GM19324 (cell line): ENCODE data around the gene DCC.

Experiments used
- ATAC-seq: cut with Tn5 transposase; IDR thresholded peaks from one replicate; pipeline ENCODE4 v1.9.1; 2021; ENCODE audit warnings: mild to moderate bottlenecking, moderate library complexity; ENCODE audit not compliant: unreplicated experiment, low FRiP score

DCC gene

DNA sequence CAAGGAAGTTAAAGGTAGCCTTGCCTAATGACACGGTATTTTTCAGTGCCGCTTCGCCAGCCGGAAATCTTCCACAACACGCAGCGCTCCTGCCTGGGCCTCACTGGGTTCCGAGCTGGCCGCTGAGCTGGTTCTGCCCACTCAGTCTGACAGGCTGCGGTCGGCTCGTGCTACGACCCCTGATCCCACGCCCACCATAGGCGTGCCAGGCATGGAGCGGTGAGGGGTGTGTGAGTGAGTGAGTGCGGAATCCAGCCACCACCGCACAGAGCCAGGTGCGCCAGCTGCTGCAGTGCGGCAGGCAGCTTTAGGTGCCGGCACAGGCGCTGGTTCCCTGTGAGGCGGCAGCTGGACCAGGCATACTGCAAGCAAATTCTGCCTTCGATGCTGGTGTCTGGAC lies 407.9 kb downstream of the DCC start:
- ATAC-seq: no peak

DNA sequence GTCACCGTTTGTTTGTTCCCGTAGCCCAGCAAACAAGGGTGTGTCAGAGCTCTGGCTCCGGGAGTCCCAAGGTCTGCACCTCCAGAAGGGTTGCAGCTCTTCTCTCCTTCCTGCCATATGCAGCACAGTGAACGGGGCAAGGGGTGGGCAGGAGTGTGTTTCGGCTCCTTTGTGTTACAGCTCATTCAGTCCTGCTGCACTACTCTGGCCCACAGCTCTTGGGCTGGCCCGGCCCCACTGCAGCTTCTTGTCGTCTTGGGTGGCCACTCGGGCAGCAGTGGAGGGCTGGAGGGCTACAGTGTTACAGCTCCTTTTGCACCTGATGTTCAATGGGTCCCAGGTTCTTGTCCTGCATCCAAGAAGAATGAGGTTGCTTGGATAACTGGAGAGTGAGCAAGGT lies 408.3 kb downstream of the DCC start:
- no peak for ATAC-seq

DNA sequence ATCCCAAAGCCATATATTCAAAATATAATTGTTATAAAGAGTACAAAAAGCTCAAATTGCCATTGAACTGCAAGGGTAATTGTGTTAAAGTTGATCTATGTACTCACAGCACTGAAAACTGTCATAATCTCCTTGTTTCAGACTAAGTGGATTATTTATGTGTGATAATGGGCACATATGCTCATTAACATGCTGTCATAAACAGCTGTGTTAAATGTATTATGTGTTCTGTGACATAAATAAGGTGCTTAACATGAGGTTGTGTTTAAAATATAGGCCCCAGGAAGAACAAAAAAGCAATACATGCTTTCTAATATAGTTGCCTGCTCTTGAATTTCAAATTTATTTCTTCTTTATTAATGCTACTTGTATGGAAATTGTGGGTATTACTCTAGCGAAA lies 409.5 kb downstream of the DCC start:
- ATAC-seq: no peak

DNA sequence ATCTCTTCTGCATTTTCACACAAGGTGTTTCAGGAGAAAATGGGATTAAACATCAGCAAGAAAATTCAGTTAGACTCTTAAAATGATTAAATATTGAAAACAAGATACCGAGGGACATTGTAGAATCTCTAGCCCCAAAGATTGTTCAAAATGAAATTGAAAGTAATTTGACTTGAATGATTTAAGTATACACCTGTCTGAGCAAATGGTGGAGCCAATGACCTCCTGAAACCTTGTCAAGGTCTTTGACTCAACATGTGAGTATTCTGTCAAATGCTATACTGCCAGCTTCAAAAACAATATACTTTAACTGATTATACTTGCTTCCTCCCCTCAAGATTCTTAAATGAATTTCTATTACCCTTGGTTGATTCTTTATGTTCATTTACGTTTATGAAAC lies 411.0 kb downstream of the DCC start:
- ATAC-seq: no peak

DNA sequence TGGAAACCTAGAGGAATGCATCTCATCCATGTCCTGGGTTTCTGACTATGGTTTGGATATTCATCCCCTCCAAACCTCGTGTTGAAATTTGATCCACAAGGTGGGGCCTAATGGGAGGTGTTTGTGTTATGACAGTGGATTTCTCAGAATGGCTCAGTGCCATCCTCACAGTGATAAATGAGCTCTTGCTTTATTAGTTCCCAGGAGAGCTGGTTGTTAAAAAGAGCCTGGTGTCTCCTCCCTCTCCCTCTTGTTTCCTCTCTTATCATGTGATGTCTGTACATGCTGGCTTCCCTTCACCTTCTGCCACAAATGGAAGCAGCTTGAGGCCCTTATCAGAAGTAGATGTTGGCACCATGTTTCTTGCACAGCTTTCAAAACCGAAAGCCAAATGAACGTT lies 424.3 kb downstream of the DCC start:
- ATAC-seq: no peak

DNA sequence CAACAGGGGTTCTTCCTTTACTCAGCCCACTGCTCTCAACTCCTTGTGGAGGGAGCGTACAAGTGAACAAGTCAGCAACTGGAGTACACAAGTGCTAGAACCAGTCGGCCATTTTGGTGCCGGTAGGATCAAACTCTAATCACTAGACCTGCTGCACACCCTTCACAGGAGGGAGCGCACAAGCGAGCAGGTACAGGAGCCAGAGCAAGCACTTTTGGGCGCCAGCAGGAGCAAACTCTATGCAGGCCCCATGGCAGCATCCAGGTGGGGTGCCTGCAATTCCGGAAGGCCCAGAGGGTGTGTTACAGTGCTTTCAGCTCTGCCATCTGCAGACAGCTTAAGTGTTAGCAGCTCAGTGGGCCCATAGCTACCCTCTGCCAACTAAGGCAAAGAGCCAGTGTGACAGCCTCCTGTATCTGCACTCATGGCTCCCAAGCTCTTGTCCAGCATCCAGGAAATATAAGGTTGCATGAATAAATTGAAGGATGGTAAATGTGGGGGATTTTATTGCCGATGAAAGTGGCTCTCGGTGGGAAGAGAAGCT lies 426.1 kb downstream of the DCC start:
- ATAC-seq: no peak

DNA sequence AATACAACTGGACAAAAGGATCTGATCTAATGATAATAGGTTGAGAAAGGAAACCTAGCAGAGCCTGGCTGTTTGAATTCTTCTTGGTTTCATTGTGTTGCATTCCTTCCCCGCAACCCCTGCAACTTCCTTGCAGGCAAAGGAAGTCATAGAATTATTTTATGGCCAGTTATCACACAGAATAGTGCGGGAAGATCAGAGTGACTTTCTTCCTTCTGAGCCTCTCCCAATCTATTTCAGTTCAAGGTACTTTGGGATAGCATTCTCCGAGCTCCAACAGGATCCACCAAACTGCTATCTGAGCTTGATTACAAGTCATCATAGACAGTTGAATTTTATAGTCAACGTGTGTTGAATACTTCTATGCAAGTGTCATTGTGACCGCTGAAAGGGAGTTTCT lies 441.1 kb downstream of the DCC start:
- no peak for ATAC-seq

DNA sequence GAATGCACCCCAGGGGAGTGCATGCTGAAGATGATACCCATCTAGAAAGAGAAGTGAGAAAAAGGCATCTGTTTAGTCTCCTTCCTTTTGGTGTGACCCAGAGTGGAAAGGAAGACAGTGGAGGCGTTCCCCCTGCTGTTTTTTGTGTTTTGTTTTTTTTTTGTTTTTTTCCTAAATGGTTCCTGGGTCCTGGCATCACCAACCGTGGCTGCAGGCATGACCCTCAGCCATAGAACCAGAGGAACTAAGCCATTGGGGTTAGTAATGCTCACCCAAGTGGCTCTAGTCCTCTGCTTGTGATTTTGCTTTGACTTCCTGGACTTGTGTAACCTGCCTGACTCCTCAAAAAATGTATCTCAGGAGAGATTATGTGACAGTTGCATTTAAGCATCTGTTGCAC lies 451.3 kb downstream of the DCC start:
- ATAC-seq: no peak

DNA sequence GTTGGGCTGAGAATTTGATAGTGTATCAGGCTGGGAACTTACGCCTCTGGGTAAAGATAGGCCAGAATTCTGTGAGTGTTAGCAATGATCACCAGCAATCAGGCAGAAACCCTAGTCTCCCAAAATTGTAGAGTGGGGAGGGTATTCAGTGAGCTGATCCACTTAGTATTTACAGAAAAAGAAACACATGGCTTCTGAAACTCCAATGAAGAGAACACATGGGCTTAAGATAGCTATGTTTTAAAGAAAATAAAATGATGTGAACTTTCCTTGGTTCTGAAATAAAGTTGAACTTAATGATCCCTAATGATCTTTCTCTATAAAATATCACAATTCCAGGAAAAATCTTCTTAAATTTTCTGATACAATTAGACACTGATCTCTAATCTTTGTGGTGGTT lies 472.8 kb downstream of the DCC start:
- no peak for ATAC-seq

DNA sequence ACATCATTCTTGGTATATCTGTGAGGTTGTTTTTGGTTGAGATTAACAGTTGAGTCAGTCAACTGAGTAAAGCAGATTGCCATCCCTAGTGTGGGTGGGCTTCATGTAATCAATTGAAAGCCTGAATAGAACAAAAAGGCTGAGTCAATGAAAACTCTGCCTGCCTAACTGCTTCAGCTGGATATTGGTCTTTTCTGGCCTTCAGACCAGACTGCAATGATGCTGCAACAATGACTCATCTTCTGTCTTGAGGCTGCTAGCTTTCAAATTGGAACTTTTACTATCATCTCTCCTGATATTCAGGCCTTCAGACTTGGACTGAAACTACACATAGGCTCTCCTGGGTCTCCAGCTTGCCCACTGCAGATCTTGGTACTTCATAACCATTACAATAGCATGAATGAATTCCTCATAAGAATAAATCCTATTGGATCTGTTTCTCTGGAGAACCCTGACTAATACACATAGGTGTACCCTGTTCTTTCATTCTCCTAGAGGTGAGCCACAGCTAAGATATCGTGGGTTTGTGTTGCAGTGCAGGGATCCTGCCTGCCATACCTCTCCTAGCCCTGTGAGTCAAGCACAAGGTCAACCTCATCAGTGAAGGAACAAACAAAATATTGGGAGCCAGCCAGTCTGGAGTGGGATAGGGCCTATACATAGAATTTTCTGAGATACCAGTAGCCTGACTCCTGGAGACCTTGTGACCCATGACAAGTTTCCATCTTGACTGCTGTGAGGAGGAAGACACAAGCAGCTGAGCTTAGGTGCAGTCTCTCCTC lies 473.8 kb downstream of the DCC start:
- ATAC-seq: no peak

DNA sequence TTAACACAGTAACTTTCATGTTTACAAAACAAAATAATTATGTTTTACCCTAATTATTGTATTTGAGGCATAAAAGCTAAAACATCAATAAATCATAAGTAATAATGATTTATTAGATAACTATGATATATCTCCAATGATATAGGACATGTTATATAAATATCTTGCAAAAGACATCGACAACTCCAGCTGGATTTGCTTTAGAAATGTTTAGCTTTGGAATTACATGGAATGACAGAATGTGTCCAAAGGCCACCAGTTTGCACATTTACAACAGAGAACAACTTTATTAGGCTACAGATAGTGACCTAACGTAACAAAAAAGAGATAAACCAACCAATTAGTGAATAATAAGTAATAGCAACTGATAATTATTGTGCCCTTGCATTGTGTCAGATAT lies 475.7 kb downstream of the DCC start:
- no peak for ATAC-seq

DNA sequence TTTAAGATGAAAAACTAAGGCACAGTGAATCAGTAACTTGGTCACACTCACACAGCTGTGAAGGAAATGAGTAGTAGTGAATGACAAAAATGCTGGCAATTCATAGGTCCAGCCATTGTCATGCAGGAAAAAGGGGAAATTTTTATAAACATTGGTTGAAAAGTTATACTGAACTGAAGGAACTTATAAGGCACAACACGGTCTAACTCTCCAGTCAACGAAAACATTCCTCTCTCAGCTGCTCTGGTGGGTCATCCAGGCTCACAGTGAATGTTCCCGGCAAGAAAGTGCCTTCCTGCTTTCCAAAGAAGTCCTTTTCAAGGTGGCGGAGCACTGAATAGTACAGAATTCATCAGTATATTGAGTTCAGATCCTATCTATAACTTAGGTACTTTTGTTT lies 476.1 kb downstream of the DCC start:
- no peak for ATAC-seq

DNA sequence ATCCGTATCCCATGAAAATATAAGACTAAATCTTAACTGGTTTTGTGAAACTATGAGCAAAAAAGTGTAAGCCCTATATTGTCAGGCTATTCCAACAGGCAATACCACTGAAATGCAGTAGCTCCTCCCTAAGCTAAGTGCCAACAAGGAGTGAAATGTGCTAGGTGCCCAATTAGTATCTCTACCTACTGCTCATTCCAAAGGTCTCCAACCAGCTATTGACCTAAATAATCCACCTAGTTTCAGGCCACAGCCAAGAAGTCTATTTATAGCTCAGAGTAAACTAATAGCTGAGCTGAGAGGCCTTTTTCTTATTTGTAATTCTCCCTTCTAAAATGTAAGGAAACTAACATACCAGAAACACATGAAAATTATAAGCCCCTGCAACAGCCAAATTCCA lies 482.2 kb downstream of the DCC start:
- no peak for ATAC-seq

DNA sequence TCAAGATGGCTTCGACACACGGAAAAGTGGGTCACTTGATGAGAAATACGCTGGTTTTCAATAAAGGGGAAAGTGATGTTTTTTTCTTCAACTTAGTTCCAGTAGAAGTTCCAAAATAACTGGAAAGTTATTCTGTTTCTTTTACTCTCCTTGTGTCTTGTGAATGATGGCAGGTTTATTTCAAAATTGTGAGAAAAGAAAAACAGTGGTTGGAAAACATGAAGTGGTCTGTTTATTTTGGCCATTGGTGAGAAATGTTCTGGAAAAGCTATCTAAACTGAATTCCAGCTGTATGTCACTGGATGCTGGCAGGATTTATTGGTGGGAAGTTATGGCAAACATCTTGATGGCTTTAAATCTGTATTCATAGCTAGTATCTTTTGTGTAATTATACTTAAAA lies 484.1 kb downstream of the DCC start:
- no peak for ATAC-seq

DNA sequence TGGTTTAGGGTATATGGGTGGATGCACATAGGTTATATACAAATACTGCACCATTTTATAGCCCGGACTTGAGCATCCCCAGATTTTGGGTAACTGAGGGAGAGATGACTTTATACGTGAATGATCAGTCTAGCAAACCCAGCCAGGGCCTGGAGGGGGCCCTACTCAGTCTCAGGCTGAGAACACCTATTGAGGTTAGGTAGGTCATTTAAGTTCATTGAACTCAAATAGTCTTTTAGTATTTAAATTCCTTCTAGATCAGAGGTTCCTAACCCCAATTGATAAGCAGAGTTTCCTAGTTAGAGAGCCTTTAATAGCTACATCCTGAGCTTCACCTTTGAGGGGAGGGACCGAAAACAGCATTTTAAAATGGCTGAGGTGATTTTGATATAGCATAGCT lies 487.0 kb downstream of the DCC start:
- no peak for ATAC-seq

DNA sequence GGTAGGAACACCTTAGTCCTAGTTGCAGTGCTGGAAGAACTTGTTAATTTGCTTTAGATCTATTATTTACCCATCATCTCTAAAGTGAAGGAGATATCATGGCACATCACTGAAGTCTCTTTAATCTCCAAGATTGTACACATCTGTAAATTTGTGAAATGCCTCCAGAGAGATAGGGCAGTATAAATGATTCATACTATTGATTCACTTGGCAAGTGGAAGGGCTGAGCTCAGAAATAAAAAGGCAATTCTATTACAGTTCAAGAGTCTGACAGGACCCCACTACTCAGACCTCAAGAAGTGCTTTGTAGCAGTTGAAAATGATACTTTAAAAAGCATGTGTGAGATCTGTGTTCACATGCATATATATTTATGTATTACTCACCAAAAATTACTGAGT lies 489.3 kb downstream of the DCC start:
- no peak for ATAC-seq

DNA sequence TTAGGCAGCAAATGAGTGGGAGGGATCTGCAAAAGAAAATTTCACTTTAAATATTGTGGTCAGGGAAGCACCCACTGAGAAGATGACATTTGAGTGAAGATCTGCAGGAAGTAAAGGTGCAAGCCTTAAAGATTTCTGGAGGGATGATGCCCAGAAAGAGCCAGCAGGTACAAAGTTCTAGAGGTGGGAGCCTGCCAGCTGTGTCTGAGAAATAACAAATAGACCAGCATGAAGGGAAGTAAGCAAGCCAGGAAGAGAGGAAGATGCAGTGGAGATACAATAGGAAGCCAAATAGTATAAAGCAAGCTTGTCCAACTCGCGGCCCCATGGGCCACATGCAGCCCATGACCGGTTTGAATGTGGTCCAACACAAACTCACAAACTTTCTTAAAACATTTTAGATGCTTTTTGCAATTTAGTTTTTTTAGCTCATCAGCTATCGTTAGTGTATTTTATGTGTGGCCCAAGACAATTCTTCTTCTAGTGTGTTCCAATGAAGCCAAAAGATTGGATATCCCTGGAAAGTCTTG lies 489.9 kb downstream of the DCC start:
- ATAC-seq: no peak

DNA sequence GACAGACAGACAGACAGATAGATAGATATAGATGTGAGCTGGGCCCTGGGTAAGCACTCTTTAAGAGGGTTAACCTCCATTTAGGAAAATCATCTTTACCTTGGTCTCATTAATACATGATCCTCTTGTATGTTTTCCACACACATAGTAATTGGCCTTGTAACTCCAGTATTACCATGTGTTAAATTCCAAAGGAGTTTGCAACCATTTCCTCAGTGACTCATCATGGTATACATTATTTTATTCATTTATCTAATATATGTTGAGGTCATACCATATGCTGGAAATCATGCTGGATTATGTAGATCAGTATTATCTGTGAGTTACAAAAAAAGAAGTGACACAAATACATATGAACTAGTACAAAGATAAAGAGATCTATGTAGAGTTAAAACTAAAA lies 504.3 kb downstream of the DCC start:
- no peak for ATAC-seq

DNA sequence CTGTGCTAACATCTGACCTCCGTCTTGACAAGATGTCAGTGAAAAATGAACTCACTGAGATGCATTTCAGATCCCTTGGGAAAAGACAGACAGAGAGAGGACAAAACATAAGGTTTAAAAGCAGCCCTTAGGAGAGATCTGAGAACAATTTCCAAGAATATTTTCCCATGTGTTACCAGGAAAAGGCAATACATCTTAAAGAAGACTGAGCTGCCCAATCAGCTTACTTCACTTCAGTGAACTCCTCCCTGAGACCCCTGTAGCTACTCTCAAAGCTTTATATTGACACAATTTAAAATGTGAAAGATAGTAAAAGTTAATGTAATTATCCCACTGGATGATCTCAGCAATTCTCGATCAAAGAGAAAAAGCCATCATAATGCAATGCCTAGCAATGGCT lies 505.0 kb downstream of the DCC start:
- no peak for ATAC-seq

DNA sequence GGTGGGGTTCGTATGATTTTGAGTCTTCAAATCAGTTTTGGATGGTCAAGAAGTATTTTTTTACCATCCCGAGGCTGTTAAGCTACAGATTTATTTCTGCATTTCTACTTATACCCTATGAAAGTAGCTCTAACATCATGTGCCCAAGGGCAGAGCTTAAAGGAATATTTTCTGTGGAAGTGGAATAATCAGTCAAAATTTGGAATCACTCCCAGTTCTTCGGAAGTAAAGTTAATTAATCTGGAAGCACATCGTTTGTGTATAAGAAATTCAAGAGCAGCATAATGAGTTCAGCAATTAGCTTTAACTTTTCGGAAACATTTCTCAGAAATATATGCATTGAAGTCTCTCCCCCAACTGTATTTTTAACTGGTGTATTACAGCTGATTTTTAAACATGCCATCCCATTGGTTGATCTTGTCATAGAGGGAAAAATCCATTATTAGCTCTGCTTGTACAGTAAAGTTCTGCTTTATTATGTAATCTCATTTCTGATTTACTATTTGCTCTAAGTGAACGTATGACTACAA lies 510.1 kb downstream of the DCC start:
- no peak for ATAC-seq

DNA sequence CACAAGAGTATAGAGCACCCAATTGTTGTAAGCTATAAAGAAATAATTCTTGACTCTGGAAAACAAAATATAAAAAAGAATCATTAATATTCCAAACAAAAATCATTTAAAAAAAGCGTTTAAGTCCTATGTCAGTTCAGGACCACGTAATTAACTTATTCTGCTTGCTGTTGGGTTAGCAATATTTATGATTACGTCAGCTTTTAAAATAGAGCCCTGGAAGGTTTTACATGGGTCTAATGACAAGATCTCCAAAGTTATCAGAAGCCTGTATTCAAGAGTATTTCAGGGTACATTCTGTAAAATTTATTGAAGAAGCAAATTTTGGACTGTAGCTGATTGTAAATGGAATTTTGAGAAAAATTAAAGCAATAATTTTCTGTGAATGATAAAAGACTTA lies 521.6 kb downstream of the DCC start:
- ATAC-seq: no peak

DNA sequence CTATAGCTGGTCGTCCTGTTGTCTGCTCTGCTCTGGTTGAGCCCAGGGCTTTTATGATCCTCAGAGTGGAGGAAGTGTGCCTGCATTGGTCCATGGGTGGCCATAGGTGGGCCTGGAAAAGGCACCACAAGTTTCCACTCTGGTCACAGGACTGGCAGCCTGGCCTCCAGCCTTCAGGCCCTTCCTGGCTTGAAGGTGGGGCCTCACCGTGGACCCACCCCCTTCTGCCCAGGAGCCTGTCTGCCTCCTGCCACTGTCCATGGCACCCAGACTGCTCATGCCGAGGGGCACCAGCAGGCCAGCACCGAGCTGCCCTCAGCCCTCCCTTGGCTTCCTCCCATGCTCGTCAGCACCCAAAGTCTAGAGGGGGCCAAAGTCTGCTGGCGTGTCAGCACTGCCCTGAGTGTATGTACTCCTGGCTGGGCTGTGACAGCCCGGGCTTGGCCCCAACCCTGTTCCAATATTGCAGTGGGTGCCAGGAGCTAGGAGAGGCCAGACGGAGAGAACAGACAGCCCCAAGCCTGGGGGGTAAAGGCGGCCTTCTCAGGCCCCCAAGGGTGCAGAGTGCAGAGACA lies 529.4 kb downstream of the DCC start:
- ATAC-seq: no peak
